Myocyte (in vitro differentiated cells): ENCODE data around the gene SIPA1. TPM values are rescaled to one million over a fixed set of nuclear protein-coding genes. Genes with fewer than 3 reads are reported as not detected.

Experiments
- DNase-seq: peaks from one replicate; pipeline ENCODE4 v3.0.0-alpha.2; 2012; ENCODE audit warnings: low read depth
- total RNA-seq: library from RNA; depleted of rRNA; stranded (reverse); fragments of >200 nt; gene quantifications from 2 replicates; pipeline ENCODE4 v1.2.3, GENCODE V29; 2014

The SIPA1 gene
- total RNA-seq, 1 donor from 2014 or later = 19.7 TPM

DNA sequence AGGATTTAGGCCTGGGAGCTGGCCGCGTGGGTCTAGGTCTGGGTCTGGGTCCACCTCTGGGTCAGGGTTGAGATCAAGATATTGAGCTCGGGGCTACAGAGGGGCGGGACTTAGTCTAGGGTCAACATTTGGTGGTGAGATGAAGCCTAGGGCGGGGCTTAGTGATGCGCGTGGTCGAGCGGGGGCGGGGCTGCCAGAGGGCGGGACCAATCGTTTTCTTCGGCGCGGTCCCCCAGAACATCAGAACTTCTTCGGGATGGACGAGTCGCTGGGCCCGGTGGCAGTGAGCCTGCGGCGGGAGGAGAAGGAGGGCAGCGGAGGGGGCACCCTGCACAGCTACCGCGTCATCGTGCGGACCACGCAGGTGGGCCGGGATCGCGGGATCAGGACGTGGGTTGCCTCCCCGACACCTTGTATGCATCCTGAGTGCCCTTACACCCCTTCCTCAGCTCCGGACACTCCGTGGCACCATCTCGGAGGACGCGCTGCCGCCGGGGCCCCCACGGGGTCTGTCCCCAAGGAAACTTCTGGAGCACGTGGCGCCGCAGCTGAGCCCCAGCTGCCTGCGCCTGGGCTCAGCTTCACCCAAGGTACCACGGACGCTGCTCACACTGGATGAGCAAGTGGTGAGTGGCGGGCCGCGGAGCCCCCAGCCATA, 4.2 kb downstream of the SIPA1 start:
- no peak for DNase-seq

- no peak for DNase-seq
Measured at GRCh38 chr11:65643971-65644370, 6.1 kb downstream of the SIPA1 start.

DNA sequence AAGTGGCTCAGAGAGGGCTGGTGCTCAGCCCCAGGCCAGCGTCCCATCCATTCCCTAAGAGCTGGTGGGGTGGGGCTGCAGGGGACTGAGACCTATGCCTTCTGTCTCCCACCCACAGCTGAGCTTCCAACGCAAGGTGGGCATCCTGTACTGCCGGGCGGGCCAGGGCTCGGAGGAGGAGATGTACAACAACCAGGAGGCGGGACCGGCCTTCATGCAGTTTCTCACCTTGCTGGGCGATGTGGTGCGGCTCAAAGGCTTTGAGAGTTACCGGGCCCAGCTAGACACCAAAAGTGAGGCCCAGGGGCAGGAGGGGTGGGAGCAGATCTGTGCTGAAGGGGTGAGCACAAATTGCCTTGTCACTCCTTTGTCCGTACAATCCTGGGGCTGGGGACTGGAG, 6.9 kb downstream of the SIPA1 start:
- DNase-seq = no peak

DNA sequence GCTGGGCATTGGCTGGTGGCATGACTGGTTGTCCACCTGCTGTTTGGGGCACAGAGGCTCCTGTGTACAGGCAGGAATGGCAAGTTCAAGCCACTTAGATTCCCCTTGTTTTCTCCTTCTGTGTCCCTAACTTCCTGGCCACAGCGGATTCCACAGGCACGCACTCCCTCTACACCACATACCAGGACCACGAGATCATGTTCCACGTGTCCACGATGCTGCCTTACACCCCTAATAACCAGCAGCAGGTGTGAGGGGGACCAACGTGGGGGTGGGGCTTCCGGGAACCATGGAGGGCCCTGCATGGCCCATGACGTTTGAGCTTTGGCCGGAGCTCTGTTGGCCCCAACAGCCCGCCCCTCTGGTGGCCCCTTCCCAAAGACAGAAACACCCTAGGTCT, 7.8 kb downstream of the SIPA1 start:
- peak; percentile 84 for DNase-seq

DNA sequence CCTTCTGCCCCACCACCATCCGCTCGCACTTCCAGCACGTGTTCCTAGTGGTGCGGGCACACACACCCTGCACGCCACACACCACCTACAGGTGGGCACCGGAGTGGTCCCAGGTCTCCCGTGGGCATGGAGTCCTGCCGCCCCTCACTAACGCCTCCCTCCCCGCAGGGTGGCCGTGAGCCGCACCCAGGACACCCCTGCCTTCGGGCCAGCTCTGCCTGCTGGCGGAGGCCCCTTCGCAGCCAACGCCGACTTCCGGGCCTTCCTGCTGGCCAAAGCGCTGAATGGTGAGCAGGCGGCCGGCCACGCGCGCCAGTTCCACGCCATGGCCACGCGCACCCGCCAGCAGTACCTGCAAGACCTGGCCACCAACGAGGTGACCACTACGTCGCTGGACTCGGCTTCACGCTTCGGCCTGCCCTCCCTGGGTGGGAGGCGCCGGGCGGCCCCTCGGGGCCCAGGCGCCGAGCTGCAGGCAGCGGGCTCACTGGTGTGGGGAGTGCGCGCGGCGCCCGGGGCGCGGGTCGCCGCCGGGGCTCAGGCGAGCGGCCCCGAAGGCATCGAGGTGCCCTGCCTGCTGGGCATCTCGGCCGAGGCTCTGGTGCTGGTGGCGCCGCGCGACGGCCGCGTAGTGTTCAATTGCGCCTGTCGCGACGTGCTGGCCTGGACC, 8.5 kb downstream of the SIPA1 start:
- DNase-seq = no peak

GRCh38 chr11:65646958-65647701, 9.2 kb downstream of the SIPA1 start:
- no peak for DNase-seq

DNA sequence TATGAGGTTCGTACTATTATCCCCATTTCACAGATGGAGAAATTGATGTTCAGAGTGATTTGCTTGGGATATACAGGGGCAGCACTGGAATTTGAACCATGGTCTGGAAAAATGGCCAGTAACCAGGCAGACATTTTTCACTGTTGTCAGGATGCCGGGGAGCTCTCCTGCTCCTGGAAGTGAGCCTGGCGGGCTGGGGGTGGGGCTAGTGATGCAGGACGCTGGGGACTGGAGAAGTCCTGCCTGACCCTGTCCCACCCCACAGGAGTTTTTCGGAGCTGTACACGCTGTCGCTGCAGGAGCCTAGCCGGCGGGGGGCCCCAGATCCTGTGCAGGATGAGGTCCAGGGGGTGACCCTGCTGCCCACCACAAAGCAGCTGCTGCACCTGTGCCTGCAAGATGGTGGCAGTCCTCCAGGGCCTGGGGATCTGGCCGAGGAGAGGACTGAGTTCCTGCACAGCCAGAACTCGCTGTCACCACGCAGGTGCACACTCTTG, 11.1 kb downstream of the SIPA1 start:
- DNase-seq = no peak

DNA sequence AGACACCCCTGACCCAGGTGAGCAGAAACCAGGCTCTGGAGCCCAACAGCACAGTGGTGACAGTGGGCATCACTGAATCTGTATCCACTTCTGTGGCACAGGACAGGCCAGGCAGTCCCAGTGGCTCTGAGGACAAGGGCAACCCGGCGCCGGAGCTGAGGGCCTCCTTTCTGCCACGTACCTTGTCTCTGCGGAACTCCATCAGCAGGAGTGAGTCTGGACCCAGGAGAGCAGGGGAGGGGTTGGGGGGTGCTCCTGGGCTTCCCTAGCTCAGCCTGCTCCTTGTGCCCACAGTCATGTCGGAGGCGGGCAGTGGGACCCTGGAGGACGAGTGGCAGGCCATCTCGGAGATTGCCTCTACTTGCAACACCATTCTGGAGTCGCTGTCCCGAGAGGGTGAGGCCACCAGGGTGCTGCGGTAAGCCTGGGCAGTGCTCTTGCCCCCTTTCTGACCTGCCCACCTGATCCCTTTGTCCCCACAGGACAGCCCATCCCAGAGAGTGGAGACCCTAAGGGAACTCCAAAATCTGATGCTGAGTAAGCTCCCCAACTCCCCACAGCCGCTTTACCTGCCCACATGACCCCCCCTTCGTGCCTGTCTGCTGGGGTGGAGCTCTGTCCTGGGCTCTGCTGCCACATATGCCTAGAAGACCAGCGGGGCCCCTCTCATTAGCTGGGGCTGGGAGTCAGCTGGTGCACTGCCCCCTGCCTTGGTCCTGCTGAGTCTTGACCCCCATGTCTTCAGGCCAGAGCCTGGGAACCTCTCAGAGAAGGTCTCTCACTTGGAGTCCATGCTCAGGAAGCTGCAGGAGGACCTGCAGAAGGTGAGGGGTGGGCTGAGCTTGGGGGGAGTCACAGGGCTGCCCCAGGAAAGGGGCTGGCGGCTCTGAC, 12.0 kb downstream of the SIPA1 start:
- no peak for DNase-seq

GRCh38 chr11:65650547-65651338, 12.8 kb downstream of the SIPA1 start:
- DNase-seq = no peak

GRCh38 chr11:65651339-65651588, 13.4 kb downstream of the SIPA1 start:
- DNase-seq = no peak

DNA sequence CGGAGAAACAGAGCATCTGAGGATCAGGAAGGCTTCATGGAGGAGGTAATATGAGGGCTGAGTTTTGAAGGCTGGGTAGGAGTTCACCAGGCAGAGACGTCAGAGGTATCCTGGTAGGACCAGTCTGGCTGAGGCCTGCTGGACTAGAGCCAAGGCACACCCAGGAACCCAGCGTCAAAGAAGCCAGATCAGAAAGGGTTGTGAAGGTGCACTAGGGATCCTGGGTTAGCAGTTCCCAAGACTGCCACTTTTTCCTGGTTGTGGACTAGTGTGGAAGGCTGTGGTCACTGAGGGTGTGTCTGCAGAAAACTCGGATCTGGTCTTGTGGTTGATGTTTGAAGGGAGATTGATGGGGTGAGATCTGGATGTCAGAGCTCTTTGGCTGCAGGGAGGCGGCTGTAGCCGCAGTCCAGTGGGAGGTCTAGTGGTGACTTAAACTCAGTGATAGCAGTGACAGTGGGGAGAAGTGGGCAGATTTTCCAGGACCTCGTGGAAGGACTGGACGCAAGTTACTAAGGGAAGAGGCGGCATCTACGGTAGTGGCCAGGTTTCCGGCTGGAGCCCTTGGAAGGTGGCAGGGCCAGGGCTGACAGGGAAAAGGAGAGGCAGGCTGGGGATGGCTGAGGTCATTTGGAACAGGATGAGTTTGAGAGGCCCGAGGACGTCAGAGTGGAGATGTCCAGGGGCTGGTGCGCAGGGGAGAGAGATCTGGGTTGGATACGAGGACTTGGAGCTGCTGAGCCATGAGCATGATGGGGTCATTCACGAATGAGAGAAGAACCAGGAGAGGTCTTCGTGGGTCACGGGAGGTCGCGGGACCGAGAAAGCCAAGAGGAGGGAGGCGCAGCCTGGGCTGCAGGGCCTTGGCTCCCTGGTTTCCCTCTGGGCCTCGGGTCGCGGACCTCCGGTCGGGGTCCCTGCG, 13.9 kb downstream of the SIPA1 start:
- DNase-seq = peak; percentile 53

- DNase-seq = peak; percentile 94
Measured at GRCh38 chr11:65652511-65653228, 14.8 kb downstream of the SIPA1 start.

- no peak for DNase-seq
Measured at GRCh38 chr11:65653229-65654225, 15.6 kb downstream of the SIPA1 start.

DNA sequence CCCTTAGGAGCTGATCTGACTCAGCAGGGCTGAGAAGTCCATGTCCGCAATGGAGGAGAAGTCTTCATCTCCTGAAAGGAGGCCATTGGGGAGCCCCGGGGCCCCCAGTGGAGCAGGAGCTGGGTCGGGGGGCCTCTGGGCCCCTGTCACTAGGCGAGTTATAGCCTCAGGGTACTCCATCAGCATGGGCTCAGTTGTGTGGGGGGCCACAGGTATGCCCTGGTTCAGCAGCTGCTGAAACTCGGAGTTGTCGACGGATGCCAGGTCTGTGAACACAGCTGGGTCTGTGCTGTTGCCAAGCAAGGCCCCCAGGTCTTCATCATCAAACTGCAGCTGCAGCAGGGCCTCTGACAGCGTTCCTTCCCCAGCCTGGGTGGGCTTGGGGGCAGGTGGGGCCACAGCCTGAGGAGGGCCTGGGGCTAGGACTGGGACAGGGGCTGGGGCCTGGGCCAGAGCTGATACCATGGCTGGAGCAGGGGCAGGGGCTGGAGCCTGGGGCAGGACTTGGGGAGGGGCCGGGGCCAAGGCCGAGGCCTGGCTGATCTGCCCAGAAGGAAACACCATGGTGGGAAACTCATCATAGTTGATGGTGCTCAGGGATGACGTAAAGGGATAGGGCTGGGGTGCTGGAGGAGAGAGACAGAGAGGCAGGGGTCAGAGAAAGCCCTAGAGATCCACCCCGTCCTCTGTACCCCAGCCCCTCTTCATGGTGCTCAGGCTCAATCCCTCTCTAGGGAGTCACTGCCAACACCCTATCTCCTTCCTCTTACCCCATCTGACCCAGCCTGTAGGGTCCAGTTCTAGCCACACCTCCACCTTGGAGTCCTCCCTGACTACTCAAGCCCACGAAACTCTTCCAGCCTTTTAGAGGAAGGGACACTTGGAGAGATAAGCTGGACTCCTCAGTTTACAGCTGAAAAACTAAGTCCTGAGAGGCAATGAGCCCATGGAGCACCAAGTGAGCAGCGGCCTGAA, 16.8 kb downstream of the SIPA1 start:
- DNase-seq = no peak

GRCh38 chr11:65655570-65656332, 17.9 kb downstream of the SIPA1 start:
- no peak for DNase-seq

- no peak for DNase-seq
Measured at GRCh38 chr11:65657426-65657825, 19.5 kb downstream of the SIPA1 start.
